Measurements from ENCODE around the gene SBF2.

SBF2 gene

DNA sequence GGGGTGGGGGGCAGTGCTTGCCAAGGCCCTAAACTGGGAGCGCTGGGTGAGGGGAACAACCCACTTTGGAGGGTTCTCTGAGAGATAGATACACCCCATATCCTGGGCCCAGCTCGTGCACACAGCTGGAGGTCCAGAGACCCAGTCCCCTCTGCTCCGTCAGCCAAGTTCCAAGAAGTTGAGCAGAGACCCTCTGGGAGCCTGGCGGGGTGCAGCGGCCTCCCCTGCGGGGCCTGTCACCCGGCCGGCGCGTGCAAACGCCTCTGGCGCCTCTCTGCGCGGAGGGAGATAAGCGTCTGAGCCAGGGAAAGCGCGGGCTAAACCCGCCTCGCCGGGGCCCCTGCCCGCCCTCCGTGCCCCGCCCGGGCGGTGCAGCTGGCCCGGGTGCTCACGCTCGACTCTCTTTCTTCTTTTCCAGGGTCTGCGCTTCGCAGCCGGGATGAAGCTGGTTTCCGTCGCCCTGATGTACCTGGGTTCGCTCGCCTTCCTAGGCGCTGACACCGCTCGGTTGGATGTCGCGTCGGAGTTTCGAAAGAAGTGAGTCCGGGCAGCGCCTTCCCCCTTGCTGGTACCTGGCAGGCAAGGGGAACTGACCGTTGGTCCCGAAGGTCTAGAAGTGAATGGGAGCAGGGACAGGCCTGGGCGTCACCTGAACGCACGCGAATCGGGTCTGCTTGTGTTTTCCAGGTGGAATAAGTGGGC lies 11.4 kb upstream of the SBF2 start:
- no peak for TF ChIP-seq CTCF (IDR thresholded peaks at IDR 0.05; ENCODE audit: low read depth, low read length)
- DNase-seq (ENCODE audit: low read depth, low spot score) = peak; percentile 32
- H3K4me3 ChIP-seq (ENCODE audit: low read depth, low read length) = peak overlapping the region; percentile 76
- in situ Hi-C loops (cut with HindIII; ENCODE audit: low sequenced_read_pairs) = no loop called here

GRCh38 chr11:10304495-10305261 lies 10.7 kb upstream of the SBF2 start, which contains the start of gene ADM:
Gene ADM, plus strand, starts transcription at chr11:10305073. Its CDS starts 628 bp downstream, at chr11:10305701.
- H3K4me3 ChIP-seq (ENCODE audit: low read depth, low read length) = peak within 1 kb of the TSS; percentile 76
- DNase-seq (ENCODE audit: low read depth, low spot score) = peak; percentile 96
- in situ Hi-C loops (cut with HindIII; ENCODE audit: low sequenced_read_pairs) = no loop called here
- TF ChIP-seq CTCF (IDR thresholded peaks at IDR 0.05; ENCODE audit: low read depth, low read length) = peak; percentile 45

DNA sequence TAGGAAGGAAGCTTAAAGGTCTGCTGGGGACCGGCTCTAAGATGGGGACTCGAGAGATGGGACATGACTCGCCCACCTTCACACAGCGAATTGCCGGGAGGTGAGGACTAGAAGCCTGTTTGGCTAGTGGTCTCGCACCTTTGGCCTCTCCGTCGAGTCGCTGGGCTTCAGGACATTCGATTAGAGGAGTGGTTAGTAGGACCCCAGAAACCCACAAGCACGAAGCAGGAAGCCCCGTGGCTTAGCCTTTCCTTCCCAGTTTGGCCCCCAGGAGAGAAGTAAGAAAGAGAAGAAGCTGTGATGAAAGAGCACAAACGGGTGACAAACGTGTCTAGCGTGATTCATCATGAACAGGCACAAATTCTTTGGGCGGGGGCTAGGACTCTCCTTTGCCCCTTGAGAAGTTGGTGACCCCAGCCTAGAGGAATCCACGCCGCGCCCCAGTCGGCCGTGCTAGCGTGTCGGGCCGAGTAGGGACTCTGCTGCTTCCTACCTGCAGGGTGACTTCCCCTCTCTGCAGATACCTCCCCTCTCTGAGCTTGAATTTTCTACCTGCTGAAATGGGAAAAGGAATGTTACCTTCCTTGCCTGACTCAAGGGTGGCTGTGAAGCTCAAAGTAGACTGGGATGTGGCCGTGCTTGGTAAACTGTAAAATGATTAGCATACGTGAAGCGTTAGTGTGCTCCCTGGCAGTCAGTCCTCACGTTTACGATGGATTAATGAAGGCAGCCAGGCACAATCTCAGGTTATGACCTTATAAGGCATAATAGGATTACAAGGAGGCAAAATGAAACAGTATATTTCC lies 9.7 kb upstream of the SBF2 start:
- H3K4me3 ChIP-seq (ENCODE audit: low read depth, low read length) = peak overlapping the region; percentile 76
- TF ChIP-seq CTCF (IDR thresholded peaks at IDR 0.05; ENCODE audit: low read depth, low read length) = no peak
- DNase-seq (ENCODE audit: low read depth, low spot score) = peak; percentile 67
- in situ Hi-C loops (cut with HindIII; ENCODE audit: low sequenced_read_pairs) = no loop called here

- peak overlapping the region; percentile 76 for H3K4me3 ChIP-seq (ENCODE audit: low read depth, low read length)
Observed at GRCh38 chr11:10302744-10303557, 8.9 kb upstream of the SBF2 start.

GRCh38 chr11:10302359-10302743 lies 8.3 kb upstream of the SBF2 start:
- in situ Hi-C loops (cut with HindIII; ENCODE audit: low sequenced_read_pairs) = no loop called here
- TF ChIP-seq CTCF (IDR thresholded peaks at IDR 0.05; ENCODE audit: low read depth, low read length) = no peak
- peak; percentile 60 for DNase-seq (ENCODE audit: low read depth, low spot score)
- H3K4me3 ChIP-seq (ENCODE audit: low read depth, low read length) = peak overlapping the region; percentile 76

More at GRCh38 chr11:10302744-10303557, 8.9 kb upstream of the SBF2 start:
- DNase-seq (ENCODE audit: low read depth, low spot score) = peak; percentile 73
- no peak for TF ChIP-seq CTCF (IDR thresholded peaks at IDR 0.05; ENCODE audit: low read depth, low read length)
- in situ Hi-C loops (cut with HindIII; ENCODE audit: low sequenced_read_pairs) = no loop called here

Measured in astrocyte of the spinal cord (primary cell).